T1000 (cell line): Measurements from ENCODE around the gene MBLAC1.
"Not testable (repeated sequence)": the region's sequence is repeated elsewhere in the genome, so short reads cannot be mapped to it uniquely, and the experiment has no call there.

Source experiments
- DNase-seq: peaks from one replicate; lab custom pipeline; 2025; ENCODE audit warnings: mixed read lengths; lab: John Stamatoyannopoulos, UW

Gene MBLAC1

GRCh38 chr7:100122568-100122967 is 4.2 kb upstream of the MBLAC1 start:
- DNase-seq = no peak

GRCh38 chr7:100124301-100125230 is 2.2 kb upstream of the MBLAC1 start:
- DNase-seq = no peak

GRCh38 chr7:100126239-100126930 is 382 bp upstream of the MBLAC1 start:
- DNase-seq = no peak

GRCh38 chr7:100127866-100128636 is 1.3 kb downstream of the MBLAC1 start:
- no peak for DNase-seq

- DNase-seq = no peak
Observed at GRCh38 chr7:100128637-100128963, 1.8 kb downstream of the MBLAC1 start.

- DNase-seq = not testable (repeated sequence)
Observed at GRCh38 chr7:100130220-100130607, 3.4 kb downstream of the MBLAC1 start.

- DNase-seq = peak; percentile 29
Observed at GRCh38 chr7:100130608-100131453, 4.1 kb downstream of the MBLAC1 start.

- DNase-seq = no peak
Observed at GRCh38 chr7:100132126-100132525, 5.4 kb downstream of the MBLAC1 start.

- peak; percentile 46 for DNase-seq
Observed at GRCh38 chr7:100132697-100133151, 6.0 kb downstream of the MBLAC1 start.

- no peak for DNase-seq
Observed at GRCh38 chr7:100137851-100138760, 11.3 kb downstream of the MBLAC1 start.

- no peak for DNase-seq
Observed at GRCh38 chr7:100141555-100141949, 14.8 kb downstream of the MBLAC1 start.

GRCh38 chr7:100142461-100142860 is 15.7 kb downstream of the MBLAC1 start:
- no peak for DNase-seq

- not testable (repeated sequence) for DNase-seq
Observed at GRCh38 chr7:100146350-100146749, 19.6 kb downstream of the MBLAC1 start.

GRCh38 chr7:100147278-100147677 is 20.5 kb downstream of the MBLAC1 start:
- no peak for DNase-seq

GRCh38 chr7:100148225-100148558 is 21.4 kb downstream of the MBLAC1 start:
- no peak for DNase-seq

GRCh38 chr7:100148559-100149328 is 22.0 kb downstream of the MBLAC1 start, which contains the start of gene LAMTOR4:
Gene LAMTOR4, plus strand, starts transcription at chr7:100148918. Its CDS starts 55 bp downstream, at chr7:100148973.
- peak; percentile 91 for DNase-seq

GRCh38 chr7:100152404-100152803 is 25.6 kb downstream of the MBLAC1 start:
- no peak for DNase-seq

- no peak for DNase-seq
Observed at GRCh38 chr7:100152937-100153666, 26.3 kb downstream of the MBLAC1 start.
